Nucleus accumbens (tissue), 56 donors: ENCODE data around the gene TAX1BP1.

ENCODE experiments used
- DNase-seq, 56 donors: peaks; one replicate each; lab custom pipeline; 2025; lab: John Stamatoyannopoulos, UW

TAX1BP1 gene

DNA sequence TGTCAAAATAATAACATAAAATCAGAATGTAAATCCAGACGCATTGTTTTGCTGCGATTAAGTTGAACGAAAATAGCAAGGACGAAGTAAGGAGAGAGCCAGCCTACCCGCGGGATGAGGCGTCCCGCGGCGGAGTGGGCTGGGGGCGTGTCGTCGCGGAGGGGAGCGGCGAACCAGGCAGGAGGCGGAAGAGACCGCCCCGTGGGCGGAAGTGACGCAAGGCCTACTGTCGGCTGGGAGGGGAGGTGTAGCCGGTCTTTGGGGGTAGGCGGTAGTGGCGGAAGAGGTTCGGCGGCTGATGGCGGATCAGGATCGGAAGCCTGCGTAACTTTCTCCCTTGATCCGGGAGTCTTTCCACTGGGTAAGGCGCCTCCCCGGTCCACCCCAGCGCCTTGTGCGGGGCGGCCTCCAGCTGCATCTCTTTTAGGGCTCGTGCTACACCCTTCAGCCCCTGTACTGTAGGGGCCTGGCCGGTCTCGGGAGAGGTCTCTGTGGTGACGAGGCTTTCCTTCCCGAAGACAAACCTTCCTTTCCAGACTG, at the start of gene TAX1BP1:
Gene TAX1BP1, plus strand, starts transcription at position 254 of the 540 bp plus-strand sequence. CDS start 8,363 bp downstream, outside the sequence.
- peak; percentile 53 to 97 (median 94) for DNase-seq

DNA sequence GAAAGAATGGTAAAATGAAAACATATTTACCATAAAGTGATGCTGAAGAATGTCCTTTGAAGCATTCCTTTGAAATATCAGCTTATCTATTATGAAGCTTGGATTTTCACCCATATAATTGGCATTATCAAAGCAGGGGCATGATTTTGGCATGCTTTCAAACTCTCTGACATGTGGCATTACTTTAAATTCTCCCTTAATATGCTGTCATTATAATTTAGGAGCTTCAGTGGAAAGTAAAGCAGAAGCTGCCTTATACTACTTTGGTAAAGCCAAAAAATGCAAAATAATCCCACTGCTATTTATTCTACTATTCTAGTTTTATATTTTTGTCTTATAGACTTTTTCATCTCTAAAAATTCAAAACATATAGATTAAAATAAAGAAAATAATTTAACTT, 49.3 kb upstream of the TAX1BP1 start:
- no peak for DNase-seq

GRCh38 chr7:27693794-27694193, 46.2 kb upstream of the TAX1BP1 start:
- DNase-seq, result peak in 1 of 56 donors; percentile 0

- DNase-seq, result no peak
These were observed 44.9 kb upstream of the TAX1BP1 start for GRCh38 chr7:27695096-27695495.

- DNase-seq, result no peak
These were observed 42.0 kb upstream of the TAX1BP1 start for GRCh38 chr7:27697861-27698430.

- no peak for DNase-seq
These were observed 40.2 kb upstream of the TAX1BP1 start for GRCh38 chr7:27699751-27700150.

- no peak for DNase-seq
These were observed 39.5 kb upstream of the TAX1BP1 start for GRCh38 chr7:27700501-27700900.

GRCh38 chr7:27703181-27703580, 36.8 kb upstream of the TAX1BP1 start:
- DNase-seq, result no peak

DNA sequence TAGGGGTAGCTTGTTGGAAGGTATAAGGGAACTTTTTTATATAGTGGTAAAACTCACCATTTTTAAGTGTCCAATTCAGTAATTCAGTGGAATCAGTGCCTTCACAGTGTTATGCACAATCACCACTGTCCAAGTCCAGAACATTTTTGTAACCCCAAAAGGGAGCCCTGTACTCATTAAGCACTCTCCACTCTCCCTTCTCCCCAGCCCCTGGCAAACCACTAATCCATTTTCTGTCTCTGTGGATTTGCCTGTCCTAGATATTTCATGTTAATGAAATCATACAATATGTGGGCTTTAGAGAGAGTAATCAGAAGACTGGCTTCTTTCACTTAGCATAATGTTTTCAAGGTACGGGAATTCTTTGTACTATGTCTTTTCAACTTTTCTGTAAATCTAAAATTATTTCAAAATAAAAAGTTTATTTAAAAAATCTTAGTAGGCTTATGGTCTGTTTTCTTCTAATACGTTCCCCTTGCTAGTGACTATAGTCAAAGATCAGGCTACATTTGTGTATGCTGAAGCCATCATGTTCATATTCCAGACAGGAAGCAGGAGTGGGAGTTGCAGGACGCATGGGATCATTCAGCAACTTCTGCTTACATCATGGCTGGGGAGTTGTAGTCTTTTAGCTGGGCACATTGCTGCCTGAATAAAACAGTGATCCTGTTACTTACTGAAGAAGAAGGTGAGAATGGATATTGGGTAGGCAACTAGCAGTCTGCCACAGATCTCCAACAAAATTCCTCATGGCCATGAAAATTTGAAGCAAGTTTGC, 35.4 kb upstream of the TAX1BP1 start:
- no peak for DNase-seq

DNA sequence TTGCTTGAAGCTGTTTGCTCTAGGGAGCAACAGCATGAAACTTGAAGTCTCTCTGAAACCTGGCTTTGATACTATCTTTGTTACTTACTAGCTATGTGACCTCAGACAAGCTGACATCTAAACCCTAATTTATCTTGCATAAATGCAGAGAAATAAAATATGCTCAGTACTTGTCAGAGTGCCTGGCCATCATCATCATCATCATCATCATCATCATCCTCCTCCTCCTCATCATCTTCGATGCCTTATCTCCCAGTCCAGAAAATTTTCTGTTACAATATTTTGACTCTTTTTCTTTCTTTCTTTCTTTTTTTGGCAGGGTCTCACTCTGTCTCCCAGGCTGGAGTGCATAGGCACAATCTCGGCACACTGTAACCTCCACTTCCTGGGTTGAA, 34.8 kb upstream of the TAX1BP1 start:
- no peak for DNase-seq

DNA sequence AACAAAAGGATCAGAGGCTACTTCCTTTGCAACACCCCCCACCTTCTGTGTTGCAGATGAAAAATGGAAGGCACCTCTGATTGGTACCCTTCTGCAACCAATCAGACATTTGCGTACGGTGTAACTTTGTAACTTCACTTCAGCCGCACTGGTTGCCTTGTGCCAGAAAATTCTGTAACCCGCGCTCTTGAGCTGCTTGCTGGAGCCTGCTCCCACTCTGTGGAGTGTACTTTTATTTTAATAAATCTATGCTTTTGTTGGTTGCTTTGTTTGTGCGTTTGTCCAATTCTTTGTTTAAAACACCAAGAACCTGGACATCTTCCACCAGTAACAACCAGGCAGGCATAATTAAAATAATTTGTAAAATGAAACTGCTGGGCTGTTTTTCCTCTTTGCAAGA, 31.5 kb upstream of the TAX1BP1 start:
- no peak for DNase-seq

GRCh38 chr7:27709137-27710075, 30.6 kb upstream of the TAX1BP1 start:
- DNase-seq, result no peak

DNA sequence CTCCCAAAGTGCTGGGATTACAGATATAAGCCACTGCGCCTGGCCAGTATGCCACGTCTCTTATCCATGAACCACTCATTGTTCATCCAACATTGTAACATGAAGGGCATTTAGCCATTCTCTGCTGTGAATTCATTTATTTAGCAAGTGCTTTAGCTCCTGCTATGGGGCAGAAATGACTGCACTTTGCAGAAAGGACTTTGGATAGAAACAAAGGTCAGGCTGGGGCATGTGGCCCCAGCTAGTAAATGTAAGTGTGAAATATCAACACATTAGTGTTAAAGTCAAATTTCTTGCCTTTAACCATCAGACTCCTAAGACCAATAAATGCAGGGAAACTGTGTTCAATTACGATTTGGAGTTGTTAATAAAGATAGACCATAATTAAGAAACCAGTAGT, 27.7 kb upstream of the TAX1BP1 start:
- no peak for DNase-seq

DNA sequence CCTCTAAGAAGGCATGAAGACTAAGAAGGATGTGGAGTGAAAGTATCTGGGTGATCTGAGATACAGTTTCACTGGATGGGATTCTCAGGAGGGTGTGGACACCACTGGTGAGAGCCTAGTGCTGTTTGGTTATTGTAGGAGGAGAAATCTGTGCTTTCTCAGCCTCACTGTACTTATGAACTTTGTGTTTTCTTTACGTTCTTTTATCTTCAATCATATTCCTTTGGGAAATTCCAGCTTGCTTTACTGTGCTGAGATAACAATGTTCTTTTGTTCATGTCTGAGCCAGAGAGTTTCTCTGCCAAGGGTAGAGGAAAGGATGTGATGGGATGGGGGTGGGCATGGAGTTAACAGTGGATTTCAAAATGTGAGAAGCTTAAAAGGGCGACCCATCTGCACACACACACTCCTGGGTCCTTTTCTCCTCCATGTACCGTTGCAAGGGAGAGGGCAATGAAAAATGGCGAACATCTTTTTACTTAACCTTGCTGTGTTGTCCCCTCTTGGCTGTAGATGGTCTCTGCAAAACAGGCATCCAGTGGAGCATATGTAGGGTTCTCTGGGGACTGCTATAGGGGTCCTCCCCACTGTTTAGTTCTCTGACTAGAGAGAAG, 25.0 kb upstream of the TAX1BP1 start:
- DNase-seq, result no peak

- peak in 1 of 56 donors; percentile 0 for DNase-seq
These were observed 16.9 kb upstream of the TAX1BP1 start for GRCh38 chr7:27723085-27723484.

DNA sequence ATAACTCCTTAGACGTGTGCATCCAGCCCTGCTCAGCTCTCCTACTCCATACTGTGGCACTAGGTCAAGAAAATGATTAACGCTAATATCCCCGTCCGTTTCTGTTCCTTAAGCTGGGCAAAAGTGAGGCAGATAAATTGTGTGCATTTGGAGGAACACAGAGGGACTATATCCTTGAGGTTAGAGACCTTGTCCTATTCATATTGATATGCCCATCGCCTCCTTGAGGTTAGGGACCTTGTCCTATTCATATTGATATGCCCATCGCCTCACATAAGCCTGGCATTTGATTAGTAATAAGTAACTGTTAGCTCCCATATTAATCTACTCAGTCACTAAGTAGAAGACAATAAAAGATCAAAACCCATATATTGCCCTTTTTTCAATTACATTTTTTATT, 12.9 kb upstream of the TAX1BP1 start:
- DNase-seq, result no peak

- DNase-seq, result no peak
These were observed 9.8 kb upstream of the TAX1BP1 start for GRCh38 chr7:27730112-27730511.

DNA sequence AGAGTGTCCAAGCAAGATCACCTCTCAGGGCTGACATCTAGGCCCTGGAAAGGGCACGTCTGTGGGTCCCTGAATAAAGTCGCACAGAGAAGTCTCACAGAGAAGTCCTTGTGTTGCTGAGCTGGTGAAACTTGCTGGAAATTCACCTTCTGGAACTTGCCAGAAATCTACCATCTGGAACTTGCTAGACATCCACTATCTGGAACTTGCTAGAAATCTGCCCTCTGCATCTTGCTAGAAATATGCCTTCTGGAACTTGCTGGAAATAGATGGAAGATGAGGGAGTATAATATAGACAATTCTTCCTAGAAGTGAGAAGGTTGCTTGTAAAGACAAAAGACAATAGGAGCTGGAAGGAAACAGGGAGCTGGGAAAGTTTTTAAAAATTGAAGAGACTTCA, 5.4 kb upstream of the TAX1BP1 start:
- no peak for DNase-seq

GRCh38 chr7:27735165-27735564, 4.8 kb upstream of the TAX1BP1 start:
- no peak for DNase-seq

GRCh38 chr7:27735831-27736230, 4.1 kb upstream of the TAX1BP1 start:
- no peak for DNase-seq
